Left forelimb (tissue), 1 donor: Measurements from ENCODE around the gene PCDH9.

Source experiments
- DNase-seq: peaks from one replicate; pipeline ENCODE4 v3.0.0-alpha.2; 2018; ENCODE audit warnings: low spot score

Gene PCDH9, protein sequence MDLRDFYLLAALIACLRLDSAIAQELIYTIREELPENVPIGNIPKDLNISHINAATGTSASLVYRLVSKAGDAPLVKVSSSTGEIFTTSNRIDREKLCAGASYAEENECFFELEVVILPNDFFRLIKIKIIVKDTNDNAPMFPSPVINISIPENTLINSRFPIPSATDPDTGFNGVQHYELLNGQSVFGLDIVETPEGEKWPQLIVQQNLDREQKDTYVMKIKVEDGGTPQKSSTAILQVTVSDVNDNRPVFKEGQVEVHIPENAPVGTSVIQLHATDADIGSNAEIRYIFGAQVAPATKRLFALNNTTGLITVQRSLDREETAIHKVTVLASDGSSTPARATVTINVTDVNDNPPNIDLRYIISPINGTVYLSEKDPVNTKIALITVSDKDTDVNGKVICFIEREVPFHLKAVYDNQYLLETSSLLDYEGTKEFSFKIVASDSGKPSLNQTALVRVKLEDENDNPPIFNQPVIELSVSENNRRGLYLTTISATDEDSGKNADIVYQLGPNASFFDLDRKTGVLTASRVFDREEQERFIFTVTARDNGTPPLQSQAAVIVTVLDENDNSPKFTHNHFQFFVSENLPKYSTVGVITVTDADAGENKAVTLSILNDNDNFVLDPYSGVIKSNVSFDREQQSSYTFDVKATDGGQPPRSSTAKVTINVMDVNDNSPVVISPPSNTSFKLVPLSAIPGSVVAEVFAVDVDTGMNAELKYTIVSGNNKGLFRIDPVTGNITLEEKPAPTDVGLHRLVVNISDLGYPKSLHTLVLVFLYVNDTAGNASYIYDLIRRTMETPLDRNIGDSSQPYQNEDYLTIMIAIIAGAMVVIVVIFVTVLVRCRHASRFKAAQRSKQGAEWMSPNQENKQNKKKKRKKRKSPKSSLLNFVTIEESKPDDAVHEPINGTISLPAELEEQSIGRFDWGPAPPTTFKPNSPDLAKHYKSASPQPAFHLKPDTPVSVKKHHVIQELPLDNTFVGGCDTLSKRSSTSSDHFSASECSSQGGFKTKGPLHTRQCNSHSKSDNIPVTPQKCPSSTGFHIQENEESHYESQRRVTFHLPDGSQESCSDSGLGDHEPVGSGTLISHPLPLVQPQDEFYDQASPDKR (N-terminal part only)

GRCh38 chr13:67229481-67230403 is at the start of gene PCDH9:
TSS of gene PCDH9 (minus strand) at chr13:67230336. CDS start at chr13:67228440, 1,896 bp downstream.
- no peak for DNase-seq

- DNase-seq, result no peak
These were observed 48.1 kb upstream of the PCDH9 start for GRCh38 chr13:67278235-67278634.

DNA sequence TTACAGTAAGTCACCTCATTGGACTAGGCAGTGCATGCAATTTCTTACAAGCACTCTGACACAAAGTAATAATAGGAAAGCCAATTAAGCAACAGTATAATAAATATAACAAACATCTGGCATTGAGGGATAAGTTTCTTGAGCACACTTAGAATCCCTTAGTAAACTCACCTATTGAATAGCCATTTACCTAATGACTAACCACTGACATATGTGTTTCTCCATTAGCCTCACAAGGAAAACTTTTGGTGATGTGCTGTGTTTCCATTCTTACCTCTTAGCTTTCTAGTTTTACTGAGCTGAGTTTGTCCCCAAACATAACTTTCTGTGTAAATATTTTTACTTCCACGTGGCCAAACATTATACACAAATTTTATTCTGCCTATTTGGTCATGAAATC is 47.4 kb upstream of the PCDH9 start:
- no peak for DNase-seq

DNA sequence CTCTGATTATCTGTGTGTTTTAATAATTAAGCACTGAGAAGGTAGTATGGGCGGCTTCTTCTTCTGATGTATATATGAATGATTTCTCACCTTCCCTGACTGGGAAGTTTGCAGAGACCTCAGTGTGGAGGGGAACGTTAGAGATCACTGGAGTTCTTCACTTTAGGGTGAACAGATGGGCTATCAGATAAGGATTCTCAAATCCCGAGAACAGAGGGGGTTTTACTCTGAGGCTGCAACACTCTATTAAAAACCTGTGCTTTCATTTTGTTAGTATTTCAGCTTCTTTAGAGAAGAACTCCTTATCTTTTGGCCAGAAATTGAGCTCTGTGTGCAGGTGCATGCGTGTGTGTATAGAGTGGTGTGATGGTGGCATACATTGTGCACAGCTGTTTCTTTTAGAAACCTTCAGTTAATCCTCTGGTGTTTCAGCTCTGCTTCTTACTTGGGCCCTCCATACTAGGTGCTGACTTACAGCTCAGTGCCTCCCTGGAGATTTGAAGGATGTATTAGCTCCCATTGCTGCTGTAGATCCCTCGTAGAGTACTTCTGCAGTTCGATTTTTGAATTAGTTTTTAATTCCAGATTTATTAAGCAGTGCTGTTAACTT is 45.3 kb upstream of the PCDH9 start:
- DNase-seq, result no peak

DNA sequence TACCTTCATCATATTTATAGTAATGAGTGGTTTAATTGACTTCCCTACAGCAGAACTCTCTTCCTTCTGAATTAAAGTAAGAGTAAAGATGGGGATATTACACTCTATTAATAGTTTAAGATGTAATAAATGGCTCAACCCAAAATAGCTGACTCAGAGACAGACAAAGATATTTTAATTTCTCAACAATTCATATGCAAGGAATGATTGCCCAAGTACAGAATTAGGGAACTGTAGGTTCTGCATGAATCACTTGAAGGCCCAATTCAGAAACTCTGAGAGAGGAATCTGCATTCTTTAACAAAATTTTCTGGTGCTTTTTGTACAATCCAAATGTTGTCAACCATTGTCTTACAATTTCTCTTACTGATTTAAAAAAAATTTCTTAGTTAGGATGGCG is 42.9 kb upstream of the PCDH9 start:
- DNase-seq, result no peak

DNA sequence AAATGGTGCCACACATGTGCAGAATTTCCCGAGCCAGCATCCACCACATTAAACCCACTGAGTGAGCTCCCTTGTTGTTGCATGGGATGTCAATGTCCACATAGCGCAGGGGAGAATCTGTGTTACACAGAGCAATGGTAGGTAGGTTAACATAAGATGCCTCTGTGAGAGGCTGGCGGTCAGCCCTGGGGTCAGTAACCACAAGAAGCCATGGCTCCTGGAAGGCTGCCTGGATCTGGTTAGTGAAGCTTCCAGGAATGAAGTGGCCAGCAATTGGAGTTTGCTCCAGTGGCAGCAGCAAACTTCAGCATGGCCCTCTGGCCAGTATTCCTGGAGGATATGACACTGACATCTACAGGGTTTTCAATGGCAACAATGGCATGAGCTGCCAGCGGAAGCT is 37.0 kb upstream of the PCDH9 start:
- no peak for DNase-seq

DNA sequence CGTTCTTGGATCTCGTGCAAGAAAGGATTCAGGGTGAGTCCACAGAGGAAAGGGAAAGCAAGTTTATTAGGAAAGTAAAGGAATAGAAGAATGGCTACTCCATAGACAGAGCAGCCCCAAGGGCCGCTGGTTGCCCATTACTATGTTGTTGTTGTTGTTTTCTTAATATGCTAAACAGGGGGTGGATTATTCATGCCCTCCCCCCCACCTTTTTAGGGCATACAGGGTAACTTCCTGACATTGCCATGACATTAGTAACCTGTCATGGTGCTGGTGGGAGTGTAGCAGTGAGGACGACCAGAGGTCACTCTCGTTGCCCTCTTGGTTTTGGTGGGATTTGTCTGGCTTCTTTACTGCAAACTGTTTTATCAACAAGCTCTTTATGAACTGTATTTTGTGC is 29.1 kb upstream of the PCDH9 start:
- DNase-seq, result no peak

DNA sequence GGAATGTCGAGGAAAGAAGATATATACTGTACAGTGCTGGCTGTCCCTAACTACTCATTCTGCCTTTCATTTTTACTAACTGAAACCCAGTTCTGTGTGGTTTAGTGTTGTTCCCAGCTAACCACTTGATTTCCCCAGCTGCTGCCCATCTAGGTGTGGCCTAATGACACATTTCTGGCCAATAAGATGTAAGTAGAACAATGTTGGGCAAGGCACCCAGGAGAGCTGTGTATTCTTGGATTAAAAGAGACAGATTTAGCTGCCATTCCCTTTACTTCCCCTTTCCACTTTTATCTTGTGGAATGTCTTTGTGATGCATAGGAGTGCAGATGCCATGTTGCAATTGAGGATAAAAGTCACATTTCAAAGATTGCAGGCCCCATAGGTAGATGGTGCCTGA is 28.3 kb upstream of the PCDH9 start:
- no peak for DNase-seq

DNA sequence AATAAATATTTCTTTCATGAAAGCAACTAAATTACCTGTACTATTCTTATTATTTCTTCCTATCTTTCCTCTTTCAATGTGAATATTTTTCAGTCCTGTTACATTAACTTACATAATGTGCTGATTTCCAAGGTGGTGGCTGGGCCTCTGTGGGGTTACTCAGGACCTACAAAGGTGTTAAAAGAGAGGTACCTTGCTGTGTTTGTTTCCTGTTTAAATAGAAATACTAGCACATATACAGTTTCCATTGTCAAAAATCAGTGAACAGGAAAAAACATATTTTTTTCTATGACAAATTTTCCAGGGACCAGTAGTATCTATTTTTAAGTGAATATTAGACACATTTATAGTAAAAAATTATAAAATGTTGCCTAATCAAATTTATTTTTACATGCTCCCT is 8.7 kb upstream of the PCDH9 start:
- DNase-seq, result no peak

DNA sequence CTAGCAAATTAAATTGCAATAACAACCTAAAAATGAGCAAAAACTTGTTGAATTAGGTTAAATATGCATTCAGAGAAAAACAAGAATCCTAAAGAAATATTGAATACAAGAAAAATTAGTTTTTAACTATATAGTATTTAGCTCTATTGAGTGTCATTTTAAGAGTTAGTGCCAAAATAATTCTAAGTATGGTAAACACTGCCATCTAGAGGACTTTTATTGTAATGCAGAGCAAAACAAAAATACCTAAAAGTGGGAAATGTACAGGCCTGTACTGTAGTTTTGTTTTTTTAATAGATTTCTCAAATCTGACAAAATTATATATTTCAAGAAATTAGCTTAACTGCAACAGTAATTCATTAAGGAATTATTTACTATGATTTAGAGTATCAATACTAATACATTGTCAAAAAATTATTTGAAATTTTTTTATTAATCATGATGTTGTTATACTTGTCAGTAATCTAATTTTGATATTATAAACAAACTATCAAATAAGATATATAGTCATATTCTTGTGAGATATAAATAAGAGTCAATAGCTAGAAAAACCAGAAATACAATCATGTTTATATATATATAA is 8.2 kb upstream of the PCDH9 start:
- DNase-seq, result no peak

- DNase-seq, result no peak
These were observed 5.1 kb upstream of the PCDH9 start for GRCh38 chr13:67235265-67235664.

- DNase-seq, result no peak
These were observed 2.2 kb upstream of the PCDH9 start for GRCh38 chr13:67232384-67232783.

DNA sequence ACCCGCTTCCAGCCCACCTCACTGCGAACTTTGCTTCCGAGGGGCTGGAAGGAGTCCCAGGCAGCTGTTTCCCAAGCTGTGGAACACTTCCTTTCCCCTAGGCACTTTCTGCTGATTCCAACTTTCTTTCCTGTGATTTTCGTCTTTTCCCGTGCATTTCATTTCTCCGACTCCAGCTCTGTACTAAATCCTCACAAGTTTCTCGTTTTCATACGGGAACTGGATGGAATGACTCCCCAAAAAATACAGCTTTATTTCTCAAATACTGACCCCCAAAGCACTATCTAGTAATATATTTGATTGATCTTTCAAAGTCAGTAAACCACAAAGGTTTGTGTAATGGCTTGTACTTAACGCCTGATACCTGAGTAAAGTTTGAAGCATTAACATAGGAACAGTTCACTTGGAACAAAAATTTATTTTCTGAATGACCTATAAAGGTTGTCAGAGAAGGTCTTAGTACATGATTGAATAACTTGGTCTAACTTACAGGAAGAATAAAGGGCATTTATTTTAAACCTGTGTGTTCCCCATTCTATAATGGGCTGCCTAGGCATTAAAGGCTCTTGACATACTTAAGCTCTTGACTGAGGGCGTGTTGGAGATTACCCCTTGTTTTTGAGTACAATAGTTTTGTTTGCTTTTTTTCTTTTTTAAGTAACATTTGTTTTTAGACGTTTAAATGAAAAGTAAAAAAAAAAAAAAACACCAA is 1.3 kb upstream of the PCDH9 start:
- DNase-seq, result no peak

- DNase-seq, result peak; percentile 99
These were observed 510 bp upstream of the PCDH9 start for GRCh38 chr13:67230404-67231288.

GRCh38 chr13:67228916-67229315 is 1.2 kb downstream of the PCDH9 start:
- no peak for DNase-seq

GRCh38 chr13:67228031-67228430 is 2.1 kb downstream of the PCDH9 start:
- no peak for DNase-seq

GRCh38 chr13:67227131-67227983 is 2.8 kb downstream of the PCDH9 start:
- DNase-seq, result no peak

- DNase-seq, result no peak
These were observed 3.4 kb downstream of the PCDH9 start for GRCh38 chr13:67226696-67227095.
